ENCODE measurements around the gene INPP5K. TPM values are rescaled to one million over a fixed set of nuclear protein-coding genes. Genes with fewer than 3 reads are reported as not detected.
"Not testable (repeated sequence)": the region's sequence is repeated elsewhere in the genome, so short reads cannot be mapped to it uniquely, and the experiment has no call there.

INPP5K gene
- total and polyA plus RNA-seq, 10 of the 15 experiments (the other 5 are each of a cell fraction or from before 2014, with no cell fraction given) = 0.58 to 41.2 (median 23.3) TPM

GRCh38 chr17:1452836-1453235 is 63.6 kb downstream of the INPP5K start:
- peaks cover 71% of the 10 kb centered on the region for H3K79me2 ChIP-seq (ENCODE audit: control insufficient read depth, insufficient read depth, low read length)
- POLR2A ChIA-PET = interaction anchor here (0.6 to 0.7 kb wide), 4 partner anchors 9 to 307 kb away, joined by 3 to 5 read pairs (median 4); partner anchors contain the start of gene INPP5K
- H3K27me3 ChIP-seq (replicated peaks in 1 of 2; ENCODE audit: control insufficient read depth in 2 of 2, insufficient read depth in 2 of 2, low read length in 1 of 2) = no peaks in the 10 kb centered on the region
- SMC1A ChIA-PET (ENCODE audit: uncharacterized antibody, unreplicated experiment) = interaction anchor here (1.8 to 2.1 kb wide), 2 partner anchors 52 to 88 kb away, joined by 5 to 8 read pairs; no protein-coding TSS in a partner anchor
- H4K20me1 ChIP-seq (ENCODE audit: control insufficient read depth, insufficient read depth) = peaks cover 7% of the 10 kb centered on the region
- no peaks in the 10 kb centered on the region for H3K9me3 ChIP-seq (replicated peaks; ENCODE audit: control insufficient read depth, insufficient read depth, low read length)
- intact Hi-C loops (cut with micrococcal nuclease; ENCODE audit: unreplicated experiment) = no loop called here
- H3K4me3 ChIP-seq = peak overlapping the region; percentile 40; the same call in 1 of the 2 replicates
- H2AFZ ChIP-seq (ENCODE audit: control insufficient read depth, low read depth, low read length) = no peak overlapping the region
- BruUV-seq (replicated peaks) = no TSS peak
- in situ Hi-C loops (cut with MboI) = no loop called here
- peaks cover 0 to 14% of the 10 kb centered on the region in 2 experiments; a peak in 2 of 4 replicates for H3K36me3 ChIP-seq (ENCODE audit: control insufficient read depth in 2 of 2, insufficient read depth in 2 of 2, low read length in 1 of 2)
- no peak for TF ChIP-seq ZNF274 (IDR thresholded peaks at IDR 0.05; ENCODE audit: insufficient read depth, insufficient read length)
- RAD21 ChIA-PET (ENCODE audit: unreplicated experiment) = interaction anchor here (1.3 to 1.9 kb wide), 3 partner anchors 61 to 87 kb away, joined by 4 to 11 read pairs (median 8); partner anchors contain the start of gene INPP5K
- H3K4me1 ChIP-seq (ENCODE audit: control insufficient read depth, insufficient read depth, low read length) = peaks cover 3% of the 10 kb centered on the region; the same call in 1 of the 2 replicates
- DNase-seq (ENCODE audit: low read depth, low spot score) (no peak), FAIRE-seq (no peak), ATAC-seq (no peak)
- WGBS (ENCODE audit: insufficient coverage, insufficient replicate concordance, low lambda C conversion rate, missing lambda C conversion rate) = 79% methylated on average over 5 of the region's 5 CpGs
- CTCF ChIA-PET = interaction anchor here (0.6 to 2.3 kb wide), 3 partner anchors 12 to 87 kb away, joined by 3 to 16 read pairs (median 3); no protein-coding TSS in a partner anchor
- no peak overlapping the region for H3K27ac ChIP-seq (ENCODE audit: control insufficient read depth, insufficient read depth)
- H3K4me2 ChIP-seq (ENCODE audit: control insufficient read depth, insufficient read depth) = no peak overlapping the region; the same call in 1 of the 2 replicates
- no peak overlapping the region for H3K9ac ChIP-seq (ENCODE audit: control insufficient read depth, insufficient read depth, low read length)

- not testable (repeated sequence) for ATAC-seq
Measured at GRCh38 chr17:1450261-1450660, 66.2 kb downstream of the INPP5K start.

More at GRCh38 chr17:1450261-1450660, 66.2 kb downstream of the INPP5K start:
- H3K9me3 ChIP-seq (replicated peaks; ENCODE audit: control insufficient read depth, insufficient read depth, low read length); DNase-seq (ENCODE audit: low read depth, low spot score); H3K4me2 ChIP-seq (ENCODE audit: control insufficient read depth, insufficient read depth); BruUV-seq (replicated peaks); H3K4me3 ChIP-seq; in situ Hi-C loops (cut with MboI); H3K27me3 ChIP-seq (replicated peaks in 1 of 2; ENCODE audit: control insufficient read depth in 2 of 2, insufficient read depth in 2 of 2, low read length in 1 of 2); intact Hi-C loops (cut with micrococcal nuclease; ENCODE audit: unreplicated experiment); FAIRE-seq; H3K9ac ChIP-seq (ENCODE audit: control insufficient read depth, insufficient read depth, low read length); H3K4me1 ChIP-seq (ENCODE audit: control insufficient read depth, insufficient read depth, low read length); H3K27ac ChIP-seq (ENCODE audit: control insufficient read depth, insufficient read depth); H2AFZ ChIP-seq (ENCODE audit: control insufficient read depth, low read depth, low read length): not testable (repeated sequence)
- ChIA-PET RAD21 (ENCODE audit: unreplicated experiment) (interaction anchor here (1.3 kb wide), 1 partner anchor 85 kb away, joined by 4 read pairs; no protein-coding TSS in a partner anchor), POLR2A (interaction anchor here (0.6 to 1.2 kb wide), 2 partner anchors 12 to 60 kb away, joined by 3 read pairs; no protein-coding TSS in a partner anchor), SMC1A (ENCODE audit: uncharacterized antibody, unreplicated experiment) (interaction anchor here (1.1 to 2.2 kb wide), 3 partner anchors 12 to 88 kb away, joined by 3 to 7 read pairs (median 3); no protein-coding TSS in a partner anchor), CTCF (interaction anchor here (0.6 to 2.2 kb wide), 4 partner anchors 9 to 84 kb away, joined by 3 to 15 read pairs (median 4); no protein-coding TSS in a partner anchor)
- Histone ChIP-seq H4K20me1 (ENCODE audit: control insufficient read depth, insufficient read depth) (peaks cover 11% of the 10 kb centered on the region), H3K79me2 (ENCODE audit: control insufficient read depth, insufficient read depth, low read length) (peaks cover 80% of the 10 kb centered on the region), H3K36me3 (ENCODE audit: control insufficient read depth in 2 of 2, insufficient read depth in 2 of 2, low read length in 1 of 2) (peaks cover 0 to 14% of the 10 kb centered on the region in 2 experiments; a peak in 3 of 4 replicates)
- 95% methylated on average over 21 of the region's 21 CpGs for WGBS (ENCODE audit: insufficient coverage, insufficient replicate concordance, low lambda C conversion rate, missing lambda C conversion rate)
